ENCODE measurements around the gene MBNL2.

The MBNL2 gene

DNA sequence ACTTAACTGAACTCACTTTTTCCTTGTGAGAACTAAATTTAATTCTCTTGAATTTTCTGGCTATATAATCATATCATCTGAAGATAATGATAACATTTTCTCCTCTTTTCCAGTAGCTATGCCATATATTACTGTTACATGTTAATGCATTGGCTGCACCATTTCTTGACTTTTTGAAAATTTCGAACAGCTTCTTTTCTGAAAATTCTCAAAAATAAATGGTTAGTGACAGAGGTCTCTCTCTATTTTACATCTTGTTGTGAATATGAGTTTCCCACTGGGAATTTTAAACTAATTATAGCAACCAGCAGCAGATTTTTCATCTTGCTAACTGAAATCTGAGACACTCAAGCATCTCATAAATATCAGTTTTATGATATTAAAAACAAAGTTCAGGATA is 30.6 kb downstream of the MBNL2 start:
- H3K4me3 ChIP-seq (ENCODE audit: control insufficient read depth, low read depth, low read length): no peak overlapping the region
- DNase-seq (ENCODE audit: low read depth): no peak
- TF ChIP-seq, protein P1, sequence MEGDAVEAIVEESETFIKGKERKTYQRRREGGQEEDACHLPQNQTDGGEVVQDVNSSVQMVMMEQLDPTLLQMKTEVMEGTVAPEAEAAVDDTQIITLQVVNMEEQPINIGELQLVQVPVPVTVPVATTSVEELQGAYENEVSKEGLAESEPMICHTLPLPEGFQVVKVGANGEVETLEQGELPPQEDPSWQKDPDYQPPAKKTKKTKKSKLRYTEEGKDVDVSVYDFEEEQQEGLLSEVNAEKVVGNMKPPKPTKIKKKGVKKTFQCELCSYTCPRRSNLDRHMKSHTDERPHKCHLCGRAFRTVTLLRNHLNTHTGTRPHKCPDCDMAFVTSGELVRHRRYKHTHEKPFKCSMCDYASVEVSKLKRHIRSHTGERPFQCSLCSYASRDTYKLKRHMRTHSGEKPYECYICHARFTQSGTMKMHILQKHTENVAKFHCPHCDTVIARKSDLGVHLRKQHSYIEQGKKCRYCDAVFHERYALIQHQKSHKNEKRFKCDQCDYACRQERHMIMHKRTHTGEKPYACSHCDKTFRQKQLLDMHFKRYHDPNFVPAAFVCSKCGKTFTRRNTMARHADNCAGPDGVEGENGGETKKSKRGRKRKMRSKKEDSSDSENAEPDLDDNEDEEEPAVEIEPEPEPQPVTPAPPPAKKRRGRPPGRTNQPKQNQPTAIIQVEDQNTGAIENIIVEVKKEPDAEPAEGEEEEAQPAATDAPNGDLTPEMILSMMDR (IDR thresholded peaks at IDR 0.05; ENCODE audit: control insufficient read depth, insufficient read depth, low read depth, low read length, missing control alignments): no peak

DNA sequence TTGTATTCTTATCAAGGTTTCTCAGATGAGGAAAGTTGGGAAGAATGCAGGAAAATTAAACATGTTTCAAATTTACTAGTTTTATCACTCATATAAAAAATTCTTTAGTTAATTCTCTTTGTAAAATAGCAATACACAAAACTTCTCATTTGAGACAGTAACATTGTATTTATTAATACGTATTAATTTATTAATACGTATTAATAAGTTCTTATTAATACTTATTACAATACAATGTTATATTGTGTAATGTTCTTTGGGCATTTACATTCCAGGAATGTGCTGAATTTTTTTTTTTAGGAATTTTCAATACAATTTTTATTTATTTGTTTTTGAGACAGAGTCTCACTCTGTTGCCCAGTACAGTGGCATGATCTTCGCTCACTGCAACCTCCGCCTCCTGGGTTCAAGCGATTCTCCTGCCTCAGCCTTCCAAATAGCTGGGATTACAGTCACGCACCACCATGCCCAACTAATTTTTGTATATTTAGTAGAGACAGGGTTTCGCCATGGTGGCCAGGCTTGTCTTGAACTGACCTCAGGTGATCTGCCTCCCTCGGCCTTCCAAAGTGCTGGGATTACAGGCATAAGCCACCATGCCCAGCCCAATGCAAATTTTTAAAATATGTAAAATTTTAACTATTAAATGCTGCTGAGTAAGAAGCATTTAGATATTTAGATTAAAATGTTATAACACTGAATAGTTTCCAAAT is 31.6 kb downstream of the MBNL2 start:
- no peak for DNase-seq (ENCODE audit: low read depth)
- TF ChIP-seq, protein P1 (IDR thresholded peaks at IDR 0.05; ENCODE audit: control insufficient read depth, insufficient read depth, low read depth, low read length, missing control alignments): no peak
- no peak overlapping the region for H3K4me3 ChIP-seq (ENCODE audit: control insufficient read depth, low read depth, low read length)

DNA sequence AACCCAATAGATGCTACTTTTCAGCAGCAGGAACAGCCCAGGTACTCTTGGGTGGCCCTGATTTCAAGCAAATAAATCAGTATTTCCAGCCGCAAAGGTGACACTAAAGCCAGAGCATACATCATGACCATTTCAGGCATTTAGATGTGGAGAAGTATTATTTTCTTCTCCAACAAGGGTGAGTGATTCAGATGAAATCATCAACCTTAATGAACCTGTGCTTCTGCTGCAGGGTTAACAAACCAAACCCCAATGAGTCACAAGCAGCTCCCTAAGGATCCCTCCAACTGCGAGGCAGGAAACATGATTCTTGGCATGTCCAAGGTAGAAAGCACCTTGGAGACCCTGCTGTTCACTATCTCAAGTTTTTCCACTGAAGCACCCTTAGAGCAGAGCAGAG is 32.7 kb downstream of the MBNL2 start:
- no peak for DNase-seq (ENCODE audit: low read depth)
- no peak overlapping the region for H3K4me3 ChIP-seq (ENCODE audit: control insufficient read depth, low read depth, low read length)
- TF ChIP-seq, protein P1 (IDR thresholded peaks at IDR 0.05; ENCODE audit: control insufficient read depth, insufficient read depth, low read depth, low read length, missing control alignments): no peak

DNA sequence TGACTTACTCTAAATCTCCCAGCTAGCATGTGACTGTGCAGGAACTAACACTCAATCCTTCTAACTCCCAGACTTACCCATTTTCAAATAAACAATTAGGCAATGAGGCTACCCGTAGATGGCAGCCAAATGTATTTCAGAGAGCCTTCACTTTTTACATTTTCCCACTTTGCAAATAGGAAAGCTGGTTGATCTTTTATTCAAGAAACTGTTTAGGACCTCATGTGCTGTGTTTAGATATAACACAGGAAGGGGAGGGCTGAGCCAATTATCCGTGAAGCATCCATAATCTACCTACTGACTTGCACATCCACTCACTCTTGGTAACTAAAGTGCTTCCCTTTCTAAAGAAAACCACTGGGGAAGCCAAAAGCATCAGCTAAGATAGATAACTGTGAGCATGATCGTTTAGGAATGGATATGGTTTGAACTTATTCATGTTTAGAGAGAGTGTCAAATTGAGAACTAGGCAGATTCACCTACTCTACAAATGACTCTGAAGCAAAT is 33.4 kb downstream of the MBNL2 start:
- no peak overlapping the region for H3K4me3 ChIP-seq (ENCODE audit: control insufficient read depth, low read depth, low read length)
- DNase-seq (ENCODE audit: low read depth): no peak
- TF ChIP-seq, protein P1 (IDR thresholded peaks at IDR 0.05; ENCODE audit: control insufficient read depth, insufficient read depth, low read depth, low read length, missing control alignments): no peak

DNA sequence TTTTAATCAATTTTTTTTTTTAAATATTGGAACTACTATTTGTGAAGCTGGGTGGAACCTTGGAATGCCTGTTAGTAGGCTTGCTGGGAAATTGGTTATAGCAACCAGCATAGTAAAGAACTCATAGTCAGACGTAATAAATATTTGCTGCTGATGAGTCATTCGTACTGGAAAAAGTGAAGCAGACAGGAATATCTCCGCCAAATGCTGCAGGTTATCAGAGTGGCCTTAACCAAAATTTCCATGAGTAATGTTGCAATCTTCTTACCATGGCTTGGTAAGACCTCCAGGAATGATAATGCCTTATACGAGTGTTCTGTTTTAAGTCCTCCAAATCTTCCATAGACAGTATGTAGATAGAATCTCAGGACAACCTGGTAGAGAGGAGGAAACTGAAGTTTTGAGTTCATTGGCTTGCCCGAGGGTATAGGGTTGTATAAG is 34.2 kb downstream of the MBNL2 start:
- no peak overlapping the region for H3K4me3 ChIP-seq (ENCODE audit: control insufficient read depth, low read depth, low read length)
- TF ChIP-seq, protein P1 (IDR thresholded peaks at IDR 0.05; ENCODE audit: control insufficient read depth, insufficient read depth, low read depth, low read length, missing control alignments): no peak
- DNase-seq (ENCODE audit: low read depth): peak; percentile 90

DNA sequence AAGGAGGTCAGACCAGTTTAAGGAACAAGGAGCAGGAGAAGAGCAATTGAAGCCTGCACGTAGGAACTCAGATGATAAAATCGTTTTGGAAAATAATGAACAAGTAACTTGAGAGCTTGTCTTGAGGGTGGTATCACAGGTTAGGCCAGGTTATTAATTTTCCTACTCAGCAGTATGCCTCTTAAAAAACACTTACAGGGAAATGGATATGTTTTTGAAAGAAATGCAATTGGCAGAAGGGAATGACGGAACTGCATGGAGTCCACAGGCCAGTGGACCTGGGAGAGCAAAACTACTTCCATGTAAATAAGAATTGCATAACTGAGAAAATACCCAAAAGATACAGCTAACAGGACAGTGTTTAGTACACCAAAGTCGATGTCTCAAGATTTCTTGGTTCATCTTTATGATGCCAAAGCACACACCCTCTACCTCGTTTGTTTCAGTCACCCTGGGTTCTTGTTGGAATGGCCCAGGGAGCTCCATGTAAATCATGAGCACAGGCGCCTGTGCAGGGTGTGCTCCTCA is 35.2 kb downstream of the MBNL2 start:
- DNase-seq (ENCODE audit: low read depth): no peak

More for the DNA sequence above, 35.2 kb downstream of the MBNL2 start:
- H3K4me3 ChIP-seq (ENCODE audit: control insufficient read depth, low read depth, low read length): no peak overlapping the region
- TF ChIP-seq, protein P1 (IDR thresholded peaks at IDR 0.05; ENCODE audit: control insufficient read depth, insufficient read depth, low read depth, low read length, missing control alignments): no peak
